ENCODE results near the gene CGREF1. TPM values are rescaled to one million over a fixed set of nuclear protein-coding genes. Genes with fewer than 3 reads are reported as not detected.

The CGREF1 gene
- polyA plus RNA-seq, 1 of the 3 experiments (the other 2 are of a cell fraction): 18.3 TPM

GRCh38 chr2:27057184-27057583 lies 61.7 kb downstream of the CGREF1 start:
- Histone ChIP-seq H3K9ac (no peak overlapping the region), H3K36me3 (replicated peaks in 1 of 2; ENCODE audit: control insufficient read depth in 1 of 2, insufficient read depth in 2 of 2, low read length in 1 of 2) (peaks cover 13 to 59% of the 10 kb centered on the region in 2 experiments), H3K27ac (ENCODE audit: low read depth in 2 of 2, low read length in 1 of 2) (no peak overlapping the region; a peak in 1 of 4 replicates), H3K4me3 (ENCODE audit: low read depth in 2 of 2, low read length in 1 of 2) (no peak overlapping the region), H4K20me1 (ENCODE audit: insufficient read depth) (no peaks in the 10 kb centered on the region), H3F3A (replicated peaks; ENCODE audit: insufficient read depth) (peaks cover 9% of the 10 kb centered on the region), H3K4me1 (ENCODE audit: control insufficient read depth in 1 of 2, insufficient read depth in 2 of 2, low read depth in 1 of 2, low read length in 1 of 2) (peaks cover 4 to 9% of the 10 kb centered on the region in 2 experiments; a peak in 1 of 4 replicates), H3K27me3 (ENCODE audit: insufficient read depth) (no peaks in the 10 kb centered on the region), H3K9me3 (no peaks in the 10 kb centered on the region), H3K9me2 (no peaks in the 10 kb centered on the region), H3K4me2 (no peak overlapping the region), H3K79me2 (ENCODE audit: insufficient read depth) (no peaks in the 10 kb centered on the region), H2AFZ (ENCODE audit: low read depth) (no peak overlapping the region)
- TF ChIP-seq TCF12 (IDR thresholded peaks at IDR 0.05): no peak
- TF ChIP-seq MEF2A (IDR thresholded peaks at IDR 0.05; ENCODE audit: borderline replicate concordance, low read depth): no peak
- no peak for TF ChIP-seq NFIC (IDR thresholded peaks at IDR 0.05; ENCODE audit: borderline replicate concordance)
- no peak for TF ChIP-seq EZH2phosphoT487 (IDR thresholded peaks at IDR 0.05; ENCODE audit: borderline replicate concordance, low read depth)
- TF ChIP-seq ELF1 (IDR thresholded peaks at IDR 0.05): no peak
- TF ChIP-seq TAF1 (IDR thresholded peaks at IDR 0.05; ENCODE audit: borderline replicate concordance, low read depth, low read length): no peak
- TF ChIP-seq SMC3 (IDR thresholded peaks at IDR 0.05; ENCODE audit: low read depth, low read length): no peak
- TF ChIP-seq POLR2AphosphoS5 (IDR thresholded peaks at IDR 0.05; ENCODE audit: low read depth, low read length): peak; percentile 13; the same call in 1 of the 2 replicates
- no peak for DNase-seq
- WGBS (ENCODE audit: low lambda C conversion rate): 95% methylated on average over 6 of the region's 6 CpGs
- POLR2A ChIA-PET: interaction anchor here (1.6 to 3.2 kb wide), 2 partner anchors 9 to 15 kb away, joined by 10 to 17 read pairs; partner anchors contain the start of gene OST4
- CTCF ChIA-PET: interaction anchor here (0.7 to 13.5 kb wide), 5 partner anchors 12 to 135 kb away, joined by 3 to 216 read pairs (median 4); partner anchors contain the start of genes EMILIN1, KHK and OST4

- Histone ChIP-seq H3K36me3 (replicated peaks in 1 of 2; ENCODE audit: control insufficient read depth in 1 of 2, insufficient read depth in 2 of 2, low read length in 1 of 2) (peaks cover 13 to 56% of the 10 kb centered on the region in 2 experiments), H3K9ac (no peak overlapping the region), H4K20me1 (ENCODE audit: insufficient read depth) (no peaks in the 10 kb centered on the region), H3K9me3 (no peaks in the 10 kb centered on the region), H3K4me1 (ENCODE audit: control insufficient read depth in 1 of 2, insufficient read depth in 2 of 2, low read depth in 1 of 2, low read length in 1 of 2) (peaks cover 4 to 9% of the 10 kb centered on the region in 2 experiments; a peak in 2 of 4 replicates), H3K27ac (ENCODE audit: low read depth in 2 of 2, low read length in 1 of 2) (no peak overlapping the region), H3K79me2 (ENCODE audit: insufficient read depth) (no peaks in the 10 kb centered on the region), H3F3A (replicated peaks; ENCODE audit: insufficient read depth) (peaks cover 26% of the 10 kb centered on the region), H3K4me3 (ENCODE audit: low read depth in 2 of 2, low read length in 1 of 2) (no peak overlapping the region), H3K9me2 (no peaks in the 10 kb centered on the region), H2AFZ (ENCODE audit: low read depth) (no peak overlapping the region), H3K27me3 (ENCODE audit: insufficient read depth) (no peaks in the 10 kb centered on the region), H3K4me2 (no peak overlapping the region)
- DNase-seq: no peak
- TF ChIP-seq TCF12 (IDR thresholded peaks at IDR 0.05) (no peak), EZH2phosphoT487 (IDR thresholded peaks at IDR 0.05; ENCODE audit: borderline replicate concordance, low read depth) (no peak), USF1 (IDR thresholded peaks at IDR 0.05; ENCODE audit: borderline replicate concordance, low read depth) (no peak), ZBTB33 (IDR thresholded peaks at IDR 0.05; ENCODE audit: borderline replicate concordance, low read depth) (no peak), MAX (IDR thresholded peaks at IDR 0.05; ENCODE audit: low read depth) (no peak), FOSL2 (IDR thresholded peaks at IDR 0.05; ENCODE audit: borderline replicate concordance, low read depth) (no peak), RAD21 (IDR thresholded peaks at IDR 0.05; ENCODE audit: low read length) (no peak), NRF1 (IDR thresholded peaks at IDR 0.05; ENCODE audit: low read depth, low read length) (no peak), CHD2 (IDR thresholded peaks at IDR 0.05; ENCODE audit: low read length, partially characterized antibody) (no peak), RXRA (IDR thresholded peaks at IDR 0.05; ENCODE audit: borderline replicate concordance, low read depth) (no peak), JUND (IDR thresholded peaks at IDR 0.05) (no peak), FOXJ3 (CRISPR knock-in tag; IDR thresholded peaks at IDR 0.05) (no peak), TAF1 (IDR thresholded peaks at IDR 0.05; ENCODE audit: borderline replicate concordance, low read depth, low read length) (no peak), FOXM1 (IDR thresholded peaks at IDR 0.05; ENCODE audit: low read depth) (no peak), GABPA (IDR thresholded peaks at IDR 0.05; ENCODE audit: low read depth) (no peak), TEAD4 (IDR thresholded peaks at IDR 0.05; ENCODE audit: borderline replicate concordance, insufficient read depth) (no peak), RCOR1 (IDR thresholded peaks at IDR 0.05; ENCODE audit: low read length) (no peak), USF2 (IDR thresholded peaks at IDR 0.05; ENCODE audit: borderline replicate concordance, low read depth, low read length) (no peak), MXI1 (IDR thresholded peaks at IDR 0.05; ENCODE audit: low read depth, low read length) (no peak)
- POLR2A ChIA-PET: interaction anchor here (0.7 to 3.3 kb wide), 4 partner anchors 10 to 42 kb away, joined by 3 to 17 read pairs (median 8); partner anchors contain the start of gene OST4
- WGBS (ENCODE audit: low lambda C conversion rate): 97% methylated on average over 11 of the region's 11 CpGs
- CTCF ChIA-PET: interaction anchor here (0.9 to 13.5 kb wide), 4 partner anchors 15 to 98 kb away, joined by 3 to 216 read pairs (median 55); partner anchors contain the start of genes EMILIN1, KHK and OST4
Observed at GRCh38 chr2:27054721-27055120, 64.2 kb downstream of the CGREF1 start.

Measured in SK-N-SH (cell line).